ENCODE measurements around the gene LNPEP. TPM values are rescaled to one million over a fixed set of nuclear protein-coding genes. Genes with fewer than 3 reads are reported as not detected.

LNPEP gene
- total and polyA plus RNA-seq, 8 donors = 22.2 to 40.6 (median 27.6) TPM

DNA sequence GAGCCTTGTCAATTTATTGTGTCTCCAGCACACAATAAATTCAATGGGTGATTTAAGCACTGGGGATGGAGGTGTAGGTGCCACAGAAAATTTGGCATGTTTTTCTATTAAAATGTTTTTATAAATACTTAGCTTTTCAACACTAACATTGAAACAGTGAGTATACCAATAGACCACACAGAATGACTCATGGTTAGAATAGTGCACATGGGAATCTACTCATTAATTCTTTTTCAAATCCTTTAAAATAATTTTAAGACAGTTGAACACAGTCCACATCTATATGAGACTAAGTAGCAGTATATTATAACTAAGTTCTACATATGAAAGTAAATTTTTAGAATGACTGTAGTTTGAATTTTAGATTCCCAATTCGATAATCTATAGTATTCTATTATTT, 67.1 kb downstream of the LNPEP start:
- DNase-seq = no peak
- no peak for ATAC-seq
- intact Hi-C loops (cut with DNase I) = loop anchor here in 1 of 2 donors (10.0 kb wide), 1 partner anchor 162 kb away; no protein-coding TSS in a partner anchor
- no peak overlapping the region for H3K4me3 ChIP-seq
- TF ChIP-seq, protein P1, sequence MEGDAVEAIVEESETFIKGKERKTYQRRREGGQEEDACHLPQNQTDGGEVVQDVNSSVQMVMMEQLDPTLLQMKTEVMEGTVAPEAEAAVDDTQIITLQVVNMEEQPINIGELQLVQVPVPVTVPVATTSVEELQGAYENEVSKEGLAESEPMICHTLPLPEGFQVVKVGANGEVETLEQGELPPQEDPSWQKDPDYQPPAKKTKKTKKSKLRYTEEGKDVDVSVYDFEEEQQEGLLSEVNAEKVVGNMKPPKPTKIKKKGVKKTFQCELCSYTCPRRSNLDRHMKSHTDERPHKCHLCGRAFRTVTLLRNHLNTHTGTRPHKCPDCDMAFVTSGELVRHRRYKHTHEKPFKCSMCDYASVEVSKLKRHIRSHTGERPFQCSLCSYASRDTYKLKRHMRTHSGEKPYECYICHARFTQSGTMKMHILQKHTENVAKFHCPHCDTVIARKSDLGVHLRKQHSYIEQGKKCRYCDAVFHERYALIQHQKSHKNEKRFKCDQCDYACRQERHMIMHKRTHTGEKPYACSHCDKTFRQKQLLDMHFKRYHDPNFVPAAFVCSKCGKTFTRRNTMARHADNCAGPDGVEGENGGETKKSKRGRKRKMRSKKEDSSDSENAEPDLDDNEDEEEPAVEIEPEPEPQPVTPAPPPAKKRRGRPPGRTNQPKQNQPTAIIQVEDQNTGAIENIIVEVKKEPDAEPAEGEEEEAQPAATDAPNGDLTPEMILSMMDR (IDR thresholded peaks at IDR 0.05) = no peak
- H3K27me3 ChIP-seq = no peaks in the 10 kb centered on the region
- peaks cover 0 to 83% of the 10 kb centered on the region in 2 donors for H3K36me3 ChIP-seq
- no peaks in the 10 kb centered on the region for H3K4me1 ChIP-seq
- H3K27ac ChIP-seq = no peak overlapping the region
- H3K9me3 ChIP-seq = no peaks in the 10 kb centered on the region

DNA sequence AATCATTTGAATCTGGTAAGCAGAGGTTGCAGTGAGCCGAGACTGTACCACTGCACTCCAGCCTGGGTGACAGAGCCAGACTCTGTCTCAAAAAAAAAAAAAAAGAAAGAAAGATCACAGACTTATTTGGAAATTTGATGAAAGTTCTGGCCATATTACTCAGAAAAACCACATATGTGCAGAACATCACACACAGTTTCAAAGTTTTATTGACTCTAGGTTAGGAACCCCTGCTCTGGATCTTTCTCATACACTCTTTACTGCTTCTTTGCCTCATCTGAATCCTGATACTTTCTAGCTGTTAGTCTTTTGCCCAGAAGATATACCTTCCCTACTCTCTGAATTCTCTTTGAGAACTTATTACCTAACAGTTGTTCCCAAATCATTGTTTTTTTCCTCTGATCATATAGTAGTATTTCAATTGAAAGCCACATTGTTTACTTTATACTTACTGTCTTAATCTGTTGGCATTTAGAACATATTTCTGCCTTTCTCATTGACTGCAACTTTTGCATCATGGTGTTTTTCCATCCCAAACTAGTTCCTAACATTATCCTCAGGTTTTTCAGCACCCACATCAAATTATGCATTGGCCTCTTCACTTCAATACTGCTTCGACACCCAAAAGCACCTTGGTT, 68.7 kb downstream of the LNPEP start:
- TF ChIP-seq, protein P1 (IDR thresholded peaks at IDR 0.05) = no peak
- no peak for ATAC-seq
- intact Hi-C loops (cut with DNase I) = loop anchor here in 1 of 2 donors (10.0 kb wide), 1 partner anchor 160 kb away; no protein-coding TSS in a partner anchor
- no peak for DNase-seq
- H3K9me3 ChIP-seq = no peaks in the 10 kb centered on the region
- no peaks in the 10 kb centered on the region for H3K27me3 ChIP-seq
- no peak overlapping the region for H3K4me3 ChIP-seq
- H3K27ac ChIP-seq = no peak overlapping the region
- peaks cover 0 to 68% of the 10 kb centered on the region in 2 donors for H3K36me3 ChIP-seq
- H3K4me1 ChIP-seq = peaks cover 0 to 6% of the 10 kb centered on the region in 2 donors

DNA sequence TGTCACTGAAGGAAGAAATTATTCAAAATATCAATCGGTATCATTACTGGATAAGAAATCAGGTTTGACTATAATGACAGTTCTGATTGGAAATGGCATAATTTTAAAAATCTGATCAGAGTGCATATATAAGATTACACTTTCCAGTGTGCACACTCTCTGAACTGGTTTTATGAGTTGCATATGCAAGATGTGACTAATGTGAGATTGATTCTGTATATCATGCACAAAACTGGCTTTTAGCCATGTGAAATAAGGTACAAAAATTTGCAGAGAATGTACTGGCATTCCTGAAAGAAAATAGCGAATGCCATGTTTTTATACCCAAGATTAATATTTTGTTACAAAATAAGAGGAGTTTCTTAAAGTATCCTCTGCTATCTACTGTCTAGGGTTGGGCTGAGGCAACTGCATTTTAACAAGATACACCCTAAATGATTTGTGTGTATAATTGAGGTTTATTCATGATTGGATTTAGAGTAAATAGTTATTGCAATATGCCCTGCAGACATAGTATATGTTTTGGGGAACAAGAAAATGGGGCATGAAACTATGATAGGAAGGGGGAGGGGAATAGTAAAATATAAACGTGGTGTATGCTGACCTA, 70.7 kb downstream of the LNPEP start:
- no peak for ATAC-seq
- Histone ChIP-seq H3K36me3 (peaks cover 0 to 59% of the 10 kb centered on the region in 2 donors), H3K4me3 (no peak overlapping the region), H3K27me3 (no peaks in the 10 kb centered on the region), H3K9me3 (no peaks in the 10 kb centered on the region), H3K27ac (no peak overlapping the region), H3K4me1 (peaks cover 0 to 15% of the 10 kb centered on the region in 2 donors)
- TF ChIP-seq, protein P1 (IDR thresholded peaks at IDR 0.05) = no peak
- intact Hi-C loops (cut with DNase I) = loop anchor here in 1 of 2 donors (10.0 kb wide), 1 partner anchor 158 kb away; no protein-coding TSS in a partner anchor
- no peak for DNase-seq

DNA sequence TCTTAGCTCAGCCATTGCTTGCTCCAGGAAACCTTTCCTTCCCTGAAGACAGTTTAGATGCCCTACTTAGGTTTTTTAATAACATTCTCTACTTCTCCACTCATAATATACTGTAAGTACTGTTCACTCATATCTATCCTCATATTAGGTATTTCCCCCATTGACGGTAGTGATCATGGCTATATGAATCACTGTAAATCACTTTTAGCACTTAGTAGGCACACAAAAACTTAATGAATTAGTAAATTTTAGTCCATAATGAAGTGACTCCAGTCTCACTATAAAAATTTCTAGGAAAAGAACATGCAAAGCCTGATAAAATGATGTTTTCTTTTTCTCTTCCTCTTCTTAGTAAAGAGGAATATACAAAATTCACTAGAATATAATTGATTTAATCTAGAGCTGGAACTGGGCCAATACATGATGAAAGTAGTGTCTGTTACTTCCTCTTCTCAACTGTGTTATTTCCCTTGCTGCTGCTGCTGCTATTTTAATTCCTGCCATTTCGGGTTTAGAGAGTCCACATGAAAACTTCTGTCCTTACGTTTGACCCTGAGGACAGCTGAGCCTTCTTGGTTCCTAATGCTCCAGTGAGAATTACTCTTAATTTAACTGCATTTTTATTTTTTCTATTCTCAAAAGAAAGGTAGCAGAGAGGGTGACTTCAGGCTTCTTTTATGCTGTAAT, 73.5 kb downstream of the LNPEP start:
- TF ChIP-seq, protein P1 (IDR thresholded peaks at IDR 0.05) = no peak
- ATAC-seq (peak; percentile 32), DNase-seq (peak in 2 of 4 donors; percentile 20 to 51)
- H3K27me3 ChIP-seq = no peaks in the 10 kb centered on the region
- no peak overlapping the region for H3K4me3 ChIP-seq
- intact Hi-C loops (cut with DNase I) = loop anchor here in 1 of 2 donors (10.0 kb wide), 1 partner anchor 155 kb away; no protein-coding TSS in a partner anchor
- no peaks in the 10 kb centered on the region for H3K9me3 ChIP-seq
- H3K4me1 ChIP-seq = peaks cover 0 to 15% of the 10 kb centered on the region in 2 donors
- H3K36me3 ChIP-seq = peaks cover 0 to 43% of the 10 kb centered on the region in 2 donors
- H3K27ac ChIP-seq = peak overlapping the region in 1 of 2 donors; percentile 20

DNA sequence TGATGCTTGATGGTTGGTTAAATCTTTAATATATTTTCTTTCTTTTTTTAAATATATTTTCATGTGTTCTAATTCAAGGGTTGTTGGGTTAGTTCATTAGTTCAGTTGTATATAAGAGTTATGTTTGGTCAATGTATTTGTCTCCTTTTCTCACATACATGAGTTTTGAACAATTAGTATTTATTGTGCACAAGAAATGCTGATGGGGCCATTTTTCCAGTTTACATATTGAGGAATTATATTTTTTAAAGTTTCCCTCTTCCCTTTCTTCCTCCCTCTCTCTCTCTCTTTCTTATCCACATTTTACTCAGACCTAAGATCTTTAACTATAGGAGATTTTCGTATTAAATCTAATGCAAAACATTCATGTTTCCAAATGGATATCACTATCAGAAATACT, 74.0 kb downstream of the LNPEP start:
- Histone ChIP-seq H3K36me3 (peaks cover 0 to 43% of the 10 kb centered on the region in 2 donors), H3K27me3 (no peaks in the 10 kb centered on the region), H3K9me3 (no peaks in the 10 kb centered on the region), H3K27ac (peak overlapping the region in 1 of 2 donors; percentile 20), H3K4me3 (no peak overlapping the region), H3K4me1 (peaks cover 0 to 15% of the 10 kb centered on the region in 2 donors)
- TF ChIP-seq, protein P1 (IDR thresholded peaks at IDR 0.05) = no peak
- intact Hi-C loops (cut with DNase I) = loop anchor here in 1 of 2 donors (10.0 kb wide), 1 partner anchor 155 kb away; no protein-coding TSS in a partner anchor
- ATAC-seq (no peak), DNase-seq (no peak)
